PFSK-1 (cell line): ENCODE data around the gene ANO10.

ENCODE experiments used
- POLR2AphosphoS5 ChIP-seq: IDR thresholded peaks from 2 replicates; pipeline ENCODE4 v1.6.1; 2012; ENCODE audit warnings: low read depth, mild to moderate bottlenecking, control low read depth, low read length, moderate library complexity
- TAF1 ChIP-seq: IDR thresholded peaks from 2 replicates; pipeline ENCODE4 v1.6.1; 2012; ENCODE audit warnings: low read length, control low read depth, borderline replicate concordance; ENCODE audit not compliant: insufficient read depth
- TF ChIP-seq, protein P1 (sequence below), 2 experiments: IDR thresholded peaks; 2 replicates each; pipeline versions ENCODE4 v1.6.1 to v1.8.0; 2011 to 2012; ENCODE audit warnings: low read depth in 2 of 2, low read length in 2 of 2, control low read depth in 1 of 2, inconsistent platforms in 1 of 2, mild to moderate bottlenecking in 1 of 2, moderate library complexity in 1 of 2; ENCODE audit not compliant: insufficient read depth in 1 of 2

GRCh38 chr3:43371494-43371893, 250.3 kb downstream of the ANO10 start:
- TF ChIP-seq, protein P1, sequence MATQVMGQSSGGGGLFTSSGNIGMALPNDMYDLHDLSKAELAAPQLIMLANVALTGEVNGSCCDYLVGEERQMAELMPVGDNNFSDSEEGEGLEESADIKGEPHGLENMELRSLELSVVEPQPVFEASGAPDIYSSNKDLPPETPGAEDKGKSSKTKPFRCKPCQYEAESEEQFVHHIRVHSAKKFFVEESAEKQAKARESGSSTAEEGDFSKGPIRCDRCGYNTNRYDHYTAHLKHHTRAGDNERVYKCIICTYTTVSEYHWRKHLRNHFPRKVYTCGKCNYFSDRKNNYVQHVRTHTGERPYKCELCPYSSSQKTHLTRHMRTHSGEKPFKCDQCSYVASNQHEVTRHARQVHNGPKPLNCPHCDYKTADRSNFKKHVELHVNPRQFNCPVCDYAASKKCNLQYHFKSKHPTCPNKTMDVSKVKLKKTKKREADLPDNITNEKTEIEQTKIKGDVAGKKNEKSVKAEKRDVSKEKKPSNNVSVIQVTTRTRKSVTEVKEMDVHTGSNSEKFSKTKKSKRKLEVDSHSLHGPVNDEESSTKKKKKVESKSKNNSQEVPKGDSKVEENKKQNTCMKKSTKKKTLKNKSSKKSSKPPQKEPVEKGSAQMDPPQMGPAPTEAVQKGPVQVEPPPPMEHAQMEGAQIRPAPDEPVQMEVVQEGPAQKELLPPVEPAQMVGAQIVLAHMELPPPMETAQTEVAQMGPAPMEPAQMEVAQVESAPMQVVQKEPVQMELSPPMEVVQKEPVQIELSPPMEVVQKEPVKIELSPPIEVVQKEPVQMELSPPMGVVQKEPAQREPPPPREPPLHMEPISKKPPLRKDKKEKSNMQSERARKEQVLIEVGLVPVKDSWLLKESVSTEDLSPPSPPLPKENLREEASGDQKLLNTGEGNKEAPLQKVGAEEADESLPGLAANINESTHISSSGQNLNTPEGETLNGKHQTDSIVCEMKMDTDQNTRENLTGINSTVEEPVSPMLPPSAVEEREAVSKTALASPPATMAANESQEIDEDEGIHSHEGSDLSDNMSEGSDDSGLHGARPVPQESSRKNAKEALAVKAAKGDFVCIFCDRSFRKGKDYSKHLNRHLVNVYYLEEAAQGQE (IDR thresholded peaks at IDR 0.05; ENCODE audit: insufficient read depth in 1 of 2, low read depth in 2 of 2, low read length in 2 of 2) = no peak
- TF ChIP-seq POLR2AphosphoS5 = no peak
- TF ChIP-seq TAF1 = no peak
